Subcutaneous adipose tissue (tissue), 4 donors: ENCODE results near the gene COL24A1. TPM values are rescaled to one million over a fixed set of nuclear protein-coding genes. Genes with fewer than 3 reads are reported as not detected.

Source experiments
- CTCF ChIP-seq: fragments of 450-650 bp; IDR thresholded peaks from one replicate; pipeline ENCODE4 v1.5.1; 2016; ENCODE audit warnings: low read depth, mild to moderate bottlenecking, control low read depth, antibody characterized with exemption, moderate library complexity
- total RNA-seq, 4 donors: library from RNA; depleted of rRNA; stranded (reverse); fragments of >200 nt; gene quantifications; one replicate each; pipeline ENCODE4 v1.1.0, GENCODE V29; 2016

COL24A1 gene
- total RNA-seq, 4 donors from 2014 or later: 0.16 to 2.9 (median 1.3) TPM

GRCh38 chr1:85911742-85912141 lies 244.8 kb downstream of the COL24A1 start:
- TF ChIP-seq CTCF: no peak

GRCh38 chr1:85900921-85901320 lies 255.7 kb downstream of the COL24A1 start:
- TF ChIP-seq CTCF: no peak

- no peak for TF ChIP-seq CTCF
Measured at GRCh38 chr1:85898861-85899260, 257.7 kb downstream of the COL24A1 start.

GRCh38 chr1:85894651-85895050 lies 261.9 kb downstream of the COL24A1 start:
- TF ChIP-seq CTCF: no peak

GRCh38 chr1:85892366-85892765 lies 264.2 kb downstream of the COL24A1 start:
- no peak for TF ChIP-seq CTCF

- no peak for TF ChIP-seq CTCF
Measured at GRCh38 chr1:85889870-85890269, 266.7 kb downstream of the COL24A1 start.

- no peak for TF ChIP-seq CTCF
Measured at GRCh38 chr1:85888921-85889320, 267.7 kb downstream of the COL24A1 start.
